22Rv1 (cell line): ENCODE data around the gene MED25.

Experiments used
- H3K27ac ChIP-seq: fragments of 450-650 bp; 2 replicates; pipeline ENCODE4 v1.5.1; 2017
- CTCF ChIP-seq: fragments of 450-650 bp; IDR thresholded peaks from 2 replicates; pipeline ENCODE4 v1.5.1; 2017; ENCODE audit warnings: mild to moderate bottlenecking
- ZFX ChIP-seq: fragments of 450-650 bp; IDR thresholded peaks from 2 replicates; pipeline ENCODE4 v1.6.1; 2017; ENCODE audit warnings: antibody characterized with exemption, borderline replicate concordance

MED25 gene

GRCh38 chr19:49776371-49776764, 41.7 kb upstream of the MED25 start:
- H3K27ac ChIP-seq: no peak overlapping the region
- TF ChIP-seq ZFX (no peak), CTCF (no peak)

- H3K27ac ChIP-seq: no peak overlapping the region
- TF ChIP-seq CTCF (no peak), ZFX (no peak)
Observed at GRCh38 chr19:49779731-49780555, 38.1 kb upstream of the MED25 start.

GRCh38 chr19:49780861-49781260, 37.2 kb upstream of the MED25 start:
- H3K27ac ChIP-seq: no peak overlapping the region
- no peak for TF ChIP-seq CTCF

- no peak for TF ChIP-seq ZFX
Observed at GRCh38 chr19:49781394-49781793, 36.7 kb upstream of the MED25 start.

GRCh38 chr19:49782515-49782914, 35.6 kb upstream of the MED25 start:
- H3K27ac ChIP-seq: no peak overlapping the region
- TF ChIP-seq ZFX (no peak), CTCF (no peak)

More at GRCh38 chr19:49781394-49781793, 36.7 kb upstream of the MED25 start:
- H3K27ac ChIP-seq: no peak overlapping the region

GRCh38 chr19:49786376-49786820, 31.7 kb upstream of the MED25 start:
- TF ChIP-seq CTCF (no peak), ZFX (no peak)

GRCh38 chr19:49787746-49788145, 30.3 kb upstream of the MED25 start:
- TF ChIP-seq ZFX (no peak), CTCF (no peak)
- no peak overlapping the region for H3K27ac ChIP-seq

More at GRCh38 chr19:49786376-49786820, 31.7 kb upstream of the MED25 start:
- H3K27ac ChIP-seq: no peak overlapping the region

- no peak overlapping the region for H3K27ac ChIP-seq
- TF ChIP-seq CTCF (no peak), ZFX (no peak)
Observed at GRCh38 chr19:49788857-49789256, 29.2 kb upstream of the MED25 start.
